K562 (cell line): Measurements from ENCODE around the gene TIMP1. TPM values are rescaled to one million over a fixed set of nuclear protein-coding genes. Genes with fewer than 3 reads are reported as not detected.

Experiments used
- ARID1B ChIP-seq: fragments of 450-650 bp; IDR thresholded peaks from 2 replicates; pipeline ENCODE4 v1.6.1; 2016; ENCODE audit warnings: antibody characterized with exemption, mild to moderate bottlenecking, inconsistent platforms
- FOXK1 ChIP-seq: sonication (generic); formaldehyde crosslinking; IDR thresholded peaks from 2 replicates; pipeline ENCODE4 v1.8.0; 2022; ENCODE audit warnings: missing genetic modification reagents, mild to moderate bottlenecking, borderline replicate concordance
- GATAD2A ChIP-seq: fragments of 450-650 bp; IDR thresholded peaks from 2 replicates; pipeline ENCODE4 v1.6.1; 2017
- HMGN3 ChIP-seq: IDR thresholded peaks from 2 replicates; pipeline ENCODE4 v1.6.1; 2011; ENCODE audit warnings: borderline replicate concordance, low read depth, mild to moderate bottlenecking, mixed read lengths, low read length; ENCODE audit not compliant: insufficient read length; ENCODE audit errors: extremely low read depth
- MCM2 ChIP-seq: fragments of 450-650 bp; IDR thresholded peaks from 2 replicates; pipeline ENCODE4 v1.6.1; 2017; ENCODE audit warnings: low read depth, mild to moderate bottlenecking
- NFYB ChIP-seq: IDR thresholded peaks from 2 replicates; pipeline ENCODE4 v1.6.1; 2011; ENCODE audit warnings: mild to moderate bottlenecking, moderate library complexity; ENCODE audit not compliant: insufficient read length; ENCODE audit errors: extremely low read depth
- PRPF4 ChIP-seq: fragments of 200-400 bp; formaldehyde crosslinking; IDR thresholded peaks from one replicate; pipeline ENCODE4 v1.6.1; 2017; ENCODE audit warnings: low read length, low read depth, mild to moderate bottlenecking; ENCODE audit not compliant: insufficient read depth, poor library complexity, severe bottlenecking
- RBM22 ChIP-seq: fragments of 200-400 bp; formaldehyde crosslinking; IDR thresholded peaks from 2 replicates; pipeline ENCODE4 v1.6.1; 2018; ENCODE audit warnings: low read length, low read depth; ENCODE audit not compliant: poor library complexity, severe bottlenecking
- RFX5 ChIP-seq: IDR thresholded peaks from 2 replicates; pipeline ENCODE4 v1.6.1; 2011; ENCODE audit warnings: low read depth, mild to moderate bottlenecking, improper control_type of control experiment, low read length
- RUNX1 ChIP-seq: sonication (generic); IDR thresholded peaks from 2 replicates; pipeline ENCODE4 v1.6.1; 2016; ENCODE audit warnings: antibody characterized with exemption, low read depth
- TAF9B ChIP-seq: fragments of 450-650 bp; IDR thresholded peaks from 2 replicates; pipeline ENCODE4 v1.6.1; 2018; ENCODE audit warnings: mild to moderate bottlenecking; ENCODE audit not compliant: partially characterized antibody
- ZFP36 ChIP-seq: fragments of 150-350 bp; IDR thresholded peaks from 2 replicates; pipeline ENCODE4 v1.6.1; 2018; ENCODE audit warnings: low read length, low read depth; ENCODE audit not compliant: partially characterized antibody
- ZNF76 ChIP-seq: fragments of 250-450 bp; sonication (Bioruptor Pico); IDR thresholded peaks from 2 replicates; pipeline ENCODE4 v1.4.0; 2020; ENCODE audit warnings: mild to moderate bottlenecking, moderate library complexity, borderline replicate concordance
- polyA plus RNA-seq, 8 experiments: library from polyadenylated mRNA; depleted of rRNA in 4 of 8; stranded (reverse) in 5 of 8; unstranded in 3 of 8; fragments of >200 nt; fragmentation: Nextera tagmentation in 2 of 8; fragmentation: Illumina TruSeq in 1 of 8; extraction: Ambion mirVana in 2 of 8; extraction: Trizol in 1 of 8; gene quantifications; 2 replicates each; pipeline versions ENCODE4 v1.2.1 to v1.2.3, GENCODE V29; 2011 to 2014; ENCODE audit warnings: inconsistent platforms in 1 of 8, missing spikeins in 1 of 8
- total RNA-seq, 7 experiments: library from RNA; depleted of rRNA in 6 of 7; stranded (reverse); fragments of >200 nt in 6 of 7; fragmentation: Illumina TruSeq in 2 of 7; extraction: Trizol in 2 of 7; gene quantifications; 2 replicates each; pipeline versions ENCODE4 v1.2.1 to v1.2.3, GENCODE V29; 2011 to 2021; ENCODE audit warnings: low replicate concordance in 1 of 7
- TF ChIP-seq, protein P1 (sequence below): fragments of 450-650 bp; formaldehyde crosslinking; IDR thresholded peaks from 2 replicates; pipeline ENCODE4 v1.4.0; 2022; ENCODE audit warnings: missing genetic modification characterization
- TF ChIP-seq, protein P2 (sequence below): fragments of 450-650 bp; IDR thresholded peaks from 2 replicates; pipeline ENCODE4 v1.6.1; 2016; ENCODE audit warnings: borderline replicate concordance
- TF ChIP-seq, protein P3 (sequence below): fragments of 250-450 bp; sonication (Bioruptor Pico); IDR thresholded peaks from 2 replicates; pipeline ENCODE4 v1.8.0; 2021; ENCODE audit warnings: borderline replicate concordance, mild to moderate bottlenecking, moderate library complexity; ENCODE audit not compliant: poor library complexity, severe bottlenecking
- TF ChIP-seq, protein P4 (sequence below): fragments of 200-400 bp; formaldehyde crosslinking; IDR thresholded peaks from 2 replicates; pipeline ENCODE4 v1.6.1; 2017; ENCODE audit warnings: mild to moderate bottlenecking, low read depth, low read length, moderate library complexity

TIMP1 gene
- total and polyA plus RNA-seq, 9 of the 15 experiments (the other 6 are each of a cell fraction or from before 2014, with no cell fraction given) = 115 to 699 (median 273) TPM

DNA sequence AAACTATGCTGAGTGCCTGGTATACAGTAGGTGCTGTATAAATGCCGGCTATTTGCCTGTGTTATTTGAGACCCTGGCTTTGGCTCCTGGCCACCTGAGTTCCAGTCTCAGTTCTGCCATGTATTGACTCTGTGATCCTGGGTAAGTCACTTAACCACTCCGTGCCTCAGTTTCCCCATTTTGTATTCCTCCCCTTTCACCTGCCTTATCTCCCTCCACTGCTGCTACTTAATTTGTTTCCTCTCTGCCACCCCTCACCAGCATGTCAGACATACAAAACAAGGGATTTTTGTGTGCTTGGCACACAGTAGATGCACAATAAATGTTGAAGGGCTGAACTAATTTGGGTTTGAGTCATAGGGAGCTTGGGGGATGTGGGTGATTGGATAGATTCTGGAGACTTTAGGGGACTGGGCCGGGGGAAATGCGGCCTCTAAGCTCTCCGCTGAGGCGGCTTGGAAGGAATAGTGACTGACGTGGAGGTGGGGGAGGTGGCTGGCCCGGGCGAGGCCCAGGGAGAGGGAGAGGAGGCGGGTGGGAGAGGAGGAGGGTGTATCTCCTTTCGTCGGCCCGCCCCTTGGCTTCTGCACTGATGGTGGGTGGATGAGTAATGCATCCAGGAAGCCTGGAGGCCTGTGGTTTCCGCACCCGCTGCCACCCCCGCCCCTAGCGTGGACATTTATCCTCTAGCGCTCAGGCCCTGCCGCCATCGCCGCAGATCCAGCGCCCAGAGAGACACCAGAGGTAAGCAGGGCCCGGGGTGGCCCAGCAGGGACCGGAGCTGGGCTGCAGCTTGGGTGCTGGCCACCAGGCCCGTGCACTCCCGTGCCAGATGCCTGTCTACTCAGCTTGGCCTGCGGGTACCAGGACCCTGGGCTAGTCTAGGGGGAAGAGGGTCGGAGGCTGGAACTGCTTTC lies at the start of gene TIMP1 (continued):
- TF ChIP-seq, protein P1, sequence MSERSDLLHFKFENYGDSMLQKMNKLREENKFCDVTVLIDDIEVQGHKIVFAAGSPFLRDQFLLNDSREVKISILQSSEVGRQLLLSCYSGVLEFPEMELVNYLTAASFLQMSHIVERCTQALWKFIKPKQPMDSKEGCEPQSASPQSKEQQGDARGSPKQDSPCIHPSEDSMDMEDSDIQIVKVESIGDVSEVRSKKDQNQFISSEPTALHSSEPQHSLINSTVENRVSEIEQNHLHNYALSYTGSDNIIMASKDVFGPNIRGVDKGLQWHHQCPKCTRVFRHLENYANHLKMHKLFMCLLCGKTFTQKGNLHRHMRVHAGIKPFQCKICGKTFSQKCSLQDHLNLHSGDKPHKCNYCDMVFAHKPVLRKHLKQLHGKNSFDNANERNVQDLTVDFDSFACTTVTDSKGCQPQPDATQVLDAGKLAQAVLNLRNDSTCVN (CRISPR knock-in tag) = no peak
- TF ChIP-seq, protein P2, sequence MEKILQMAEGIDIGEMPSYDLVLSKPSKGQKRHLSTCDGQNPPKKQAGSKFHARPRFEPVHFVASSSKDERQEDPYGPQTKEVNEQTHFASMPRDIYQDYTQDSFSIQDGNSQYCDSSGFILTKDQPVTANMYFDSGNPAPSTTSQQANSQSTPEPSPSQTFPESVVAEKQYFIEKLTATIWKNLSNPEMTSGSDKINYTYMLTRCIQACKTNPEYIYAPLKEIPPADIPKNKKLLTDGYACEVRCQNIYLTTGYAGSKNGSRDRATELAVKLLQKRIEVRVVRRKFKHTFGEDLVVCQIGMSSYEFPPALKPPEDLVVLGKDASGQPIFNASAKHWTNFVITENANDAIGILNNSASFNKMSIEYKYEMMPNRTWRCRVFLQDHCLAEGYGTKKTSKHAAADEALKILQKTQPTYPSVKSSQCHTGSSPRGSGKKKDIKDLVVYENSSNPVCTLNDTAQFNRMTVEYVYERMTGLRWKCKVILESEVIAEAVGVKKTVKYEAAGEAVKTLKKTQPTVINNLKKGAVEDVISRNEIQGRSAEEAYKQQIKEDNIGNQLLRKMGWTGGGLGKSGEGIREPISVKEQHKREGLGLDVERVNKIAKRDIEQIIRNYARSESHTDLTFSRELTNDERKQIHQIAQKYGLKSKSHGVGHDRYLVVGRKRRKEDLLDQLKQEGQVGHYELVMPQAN = no peak
- no peak for TF ChIP-seq RUNX1
- TF ChIP-seq, protein P3, sequence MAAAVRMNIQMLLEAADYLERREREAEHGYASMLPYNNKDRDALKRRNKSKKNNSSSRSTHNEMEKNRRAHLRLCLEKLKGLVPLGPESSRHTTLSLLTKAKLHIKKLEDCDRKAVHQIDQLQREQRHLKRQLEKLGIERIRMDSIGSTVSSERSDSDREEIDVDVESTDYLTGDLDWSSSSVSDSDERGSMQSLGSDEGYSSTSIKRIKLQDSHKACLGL (CRISPR knock-in tag) = no peak
- no peak for TF ChIP-seq ZNF76
- TF ChIP-seq, protein P4, sequence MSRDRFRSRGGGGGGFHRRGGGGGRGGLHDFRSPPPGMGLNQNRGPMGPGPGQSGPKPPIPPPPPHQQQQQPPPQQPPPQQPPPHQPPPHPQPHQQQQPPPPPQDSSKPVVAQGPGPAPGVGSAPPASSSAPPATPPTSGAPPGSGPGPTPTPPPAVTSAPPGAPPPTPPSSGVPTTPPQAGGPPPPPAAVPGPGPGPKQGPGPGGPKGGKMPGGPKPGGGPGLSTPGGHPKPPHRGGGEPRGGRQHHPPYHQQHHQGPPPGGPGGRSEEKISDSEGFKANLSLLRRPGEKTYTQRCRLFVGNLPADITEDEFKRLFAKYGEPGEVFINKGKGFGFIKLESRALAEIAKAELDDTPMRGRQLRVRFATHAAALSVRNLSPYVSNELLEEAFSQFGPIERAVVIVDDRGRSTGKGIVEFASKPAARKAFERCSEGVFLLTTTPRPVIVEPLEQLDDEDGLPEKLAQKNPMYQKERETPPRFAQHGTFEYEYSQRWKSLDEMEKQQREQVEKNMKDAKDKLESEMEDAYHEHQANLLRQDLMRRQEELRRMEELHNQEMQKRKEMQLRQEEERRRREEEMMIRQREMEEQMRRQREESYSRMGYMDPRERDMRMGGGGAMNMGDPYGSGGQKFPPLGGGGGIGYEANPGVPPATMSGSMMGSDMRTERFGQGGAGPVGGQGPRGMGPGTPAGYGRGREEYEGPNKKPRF = no peak
- TF ChIP-seq MCM2 = no peak
- peak; percentile 67 for TF ChIP-seq TAF9B
- no peak for TF ChIP-seq PRPF4
- no peak for TF ChIP-seq RBM22
- peak; percentile 40 for TF ChIP-seq ZFP36
- peak; percentile 15; the same call in 1 of the 2 replicates for TF ChIP-seq GATAD2A
- no peak for TF ChIP-seq NFYB
- TF ChIP-seq RFX5 = no peak
- no peak for TF ChIP-seq FOXK1 (CRISPR knock-in tag)
- TF ChIP-seq HMGN3 = peak; percentile 46
- TF ChIP-seq ARID1B = peak; percentile 72
